ENCODE measurements around the gene AATF.

DNA sequence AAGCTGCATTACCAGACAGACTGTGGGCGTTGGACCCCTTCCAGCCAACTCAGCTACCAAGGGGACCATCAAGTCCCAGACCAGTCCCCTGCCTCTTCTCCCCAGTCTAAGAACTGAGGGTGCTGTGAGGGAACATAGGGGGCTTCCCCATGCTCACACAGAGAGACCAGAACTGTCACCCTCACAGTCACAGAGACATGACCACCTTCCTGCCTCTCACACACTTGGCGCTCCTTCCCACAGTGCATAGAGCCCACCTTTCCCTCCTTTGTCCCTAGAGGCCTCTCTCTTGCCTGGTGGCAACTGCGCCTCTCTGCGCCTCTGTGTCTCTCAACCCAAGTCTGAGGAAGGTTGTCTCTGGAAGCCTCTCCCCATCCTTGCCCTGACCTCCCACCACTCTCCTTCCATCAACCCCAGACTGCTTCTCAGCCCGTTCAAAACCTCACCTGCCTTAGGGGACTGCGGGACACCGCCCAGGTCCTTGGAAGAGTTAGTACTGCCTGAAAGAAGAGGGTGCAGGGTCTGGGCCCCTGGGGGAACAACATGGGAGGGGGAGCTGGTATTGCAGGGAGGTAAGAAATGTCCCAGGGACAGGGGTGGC lies 17.6 kb upstream of the AATF start:
- TF ChIP-seq, protein P1, sequence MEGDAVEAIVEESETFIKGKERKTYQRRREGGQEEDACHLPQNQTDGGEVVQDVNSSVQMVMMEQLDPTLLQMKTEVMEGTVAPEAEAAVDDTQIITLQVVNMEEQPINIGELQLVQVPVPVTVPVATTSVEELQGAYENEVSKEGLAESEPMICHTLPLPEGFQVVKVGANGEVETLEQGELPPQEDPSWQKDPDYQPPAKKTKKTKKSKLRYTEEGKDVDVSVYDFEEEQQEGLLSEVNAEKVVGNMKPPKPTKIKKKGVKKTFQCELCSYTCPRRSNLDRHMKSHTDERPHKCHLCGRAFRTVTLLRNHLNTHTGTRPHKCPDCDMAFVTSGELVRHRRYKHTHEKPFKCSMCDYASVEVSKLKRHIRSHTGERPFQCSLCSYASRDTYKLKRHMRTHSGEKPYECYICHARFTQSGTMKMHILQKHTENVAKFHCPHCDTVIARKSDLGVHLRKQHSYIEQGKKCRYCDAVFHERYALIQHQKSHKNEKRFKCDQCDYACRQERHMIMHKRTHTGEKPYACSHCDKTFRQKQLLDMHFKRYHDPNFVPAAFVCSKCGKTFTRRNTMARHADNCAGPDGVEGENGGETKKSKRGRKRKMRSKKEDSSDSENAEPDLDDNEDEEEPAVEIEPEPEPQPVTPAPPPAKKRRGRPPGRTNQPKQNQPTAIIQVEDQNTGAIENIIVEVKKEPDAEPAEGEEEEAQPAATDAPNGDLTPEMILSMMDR (IDR thresholded peaks at IDR 0.05): no peak
- TF ChIP-seq POLR2A (IDR thresholded peaks at IDR 0.05) (no peak), EP300 (IDR thresholded peaks at IDR 0.05) (no peak)

Measured in tibial nerve (tissue), 4 donors.